ENCODE data around the gene SNAPC2.
A peak's percentile ranks its signal among the peaks of the same experiment; 100 is the strongest.
"Not testable (repeated sequence)": the region's sequence is repeated elsewhere in the genome, so short reads cannot be mapped to it uniquely, and the experiment has no call there.

The SNAPC2 gene

DNA sequence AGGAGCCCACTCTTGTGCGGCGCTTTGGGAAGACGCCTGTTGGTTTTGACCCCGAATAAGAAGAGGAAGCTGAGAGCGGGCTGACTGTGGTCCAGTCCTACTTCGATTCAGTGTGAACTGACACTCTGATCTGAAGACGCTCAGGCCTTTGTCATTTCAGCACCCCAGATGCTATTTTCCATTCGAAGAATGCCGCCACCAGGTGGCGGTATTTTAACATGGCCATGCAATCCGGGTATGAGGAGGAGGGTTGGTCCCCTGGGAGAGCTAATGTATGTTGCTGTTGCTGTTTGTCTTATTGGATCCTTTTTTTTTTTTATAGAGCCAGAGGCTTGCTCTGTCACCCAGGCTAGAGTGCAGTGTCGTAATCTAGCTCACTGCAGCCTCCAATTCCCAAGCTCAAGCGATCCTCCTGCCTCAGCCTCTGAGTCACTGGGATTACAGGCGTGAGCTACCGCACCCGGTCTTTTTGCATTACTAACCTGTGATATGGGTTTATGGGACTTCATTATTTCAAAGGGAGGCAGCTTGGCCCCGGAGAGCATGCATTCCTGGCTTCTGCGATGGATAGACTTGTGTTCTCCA is 24.1 kb downstream of the SNAPC2 start:
- Histone ChIP-seq H3K4me3 (peak overlapping the region; percentile 94), H3K27ac (peak overlapping the region; percentile 95 to 96)
- TF ChIP-seq CTCF (IDR thresholded peaks at IDR 0.05) = peak; percentile 81
- DNase-seq (ENCODE audit: low spot score) = no peak

GRCh38 chr19:7947939-7948338 is 27.8 kb downstream of the SNAPC2 start:
- TF ChIP-seq CTCF (IDR thresholded peaks at IDR 0.05) = no peak
- DNase-seq (ENCODE audit: low spot score) = no peak
- Histone ChIP-seq H3K27ac (no peak overlapping the region), H3K4me3 (no peak overlapping the region)

DNA sequence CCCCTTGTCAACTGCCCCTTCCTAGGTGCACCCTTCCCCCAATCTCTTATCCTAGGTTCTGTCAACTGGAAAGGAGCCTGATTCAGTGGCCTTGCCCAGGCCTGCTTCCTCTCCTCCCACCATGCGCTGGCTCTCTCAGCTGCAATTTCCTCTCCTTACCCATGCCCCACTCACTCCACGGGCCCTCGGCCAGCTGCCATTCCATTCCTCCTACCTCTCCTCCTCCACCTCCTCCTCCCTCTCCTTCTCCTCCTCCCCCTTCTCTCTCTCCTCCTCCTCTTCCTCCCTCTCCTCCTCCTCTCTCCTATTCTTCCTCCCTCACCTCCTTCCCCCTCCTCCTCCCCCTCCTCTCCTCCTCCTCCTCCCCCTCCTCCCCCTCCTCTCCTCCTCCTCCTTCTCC is 32.9 kb downstream of the SNAPC2 start:
- no peak for DNase-seq (ENCODE audit: low spot score)
- TF ChIP-seq CTCF (IDR thresholded peaks at IDR 0.05) = no peak
- no peak overlapping the region for H3K4me3 ChIP-seq
- H3K27ac ChIP-seq = no peak overlapping the region

DNA sequence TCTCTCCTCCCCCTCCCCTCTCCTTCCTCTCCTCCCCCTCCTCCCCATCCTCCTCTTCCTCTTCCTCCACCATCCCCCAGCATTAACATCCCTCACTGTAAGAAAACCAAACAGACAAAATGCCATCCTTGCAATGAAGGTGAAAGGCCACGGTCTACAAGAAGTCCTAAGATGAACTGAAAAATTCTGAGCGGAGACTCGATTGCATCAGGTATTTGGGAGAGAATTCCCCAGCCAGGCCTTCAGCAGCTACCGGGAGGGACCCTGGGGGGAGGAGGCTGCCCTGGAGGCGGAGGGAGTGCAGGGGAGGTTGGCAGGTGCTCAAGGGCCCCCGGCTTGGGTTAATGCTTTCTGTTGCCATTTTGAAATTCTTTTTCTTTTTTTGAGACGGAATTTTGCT is 33.4 kb downstream of the SNAPC2 start:
- DNase-seq (ENCODE audit: low spot score) = no peak
- TF ChIP-seq CTCF (IDR thresholded peaks at IDR 0.05) = no peak
- Histone ChIP-seq H3K4me3 (no peak overlapping the region), H3K27ac (no peak overlapping the region)

DNA sequence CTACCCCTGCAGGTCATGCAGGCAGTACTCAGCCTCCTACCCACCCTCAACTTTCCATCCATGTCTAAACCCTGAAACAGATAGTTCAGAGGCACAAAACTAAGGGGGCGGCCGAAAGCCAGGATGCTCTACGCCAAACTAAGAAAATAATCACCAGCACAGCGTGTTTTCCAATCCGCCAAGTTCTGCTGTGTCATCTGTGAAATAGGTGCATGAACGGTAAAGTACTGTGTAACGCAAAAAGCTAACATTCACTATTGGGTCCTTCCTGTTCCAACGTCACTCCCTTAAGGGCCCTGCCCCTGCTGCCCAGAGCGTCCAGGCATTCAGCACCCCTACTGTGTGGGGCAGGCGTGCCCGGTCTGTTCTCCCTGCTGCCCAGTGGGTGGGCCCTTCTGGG is 35.6 kb downstream of the SNAPC2 start:
- DNase-seq (ENCODE audit: low spot score) = no peak
- no peak overlapping the region for H3K4me3 ChIP-seq

DNA sequence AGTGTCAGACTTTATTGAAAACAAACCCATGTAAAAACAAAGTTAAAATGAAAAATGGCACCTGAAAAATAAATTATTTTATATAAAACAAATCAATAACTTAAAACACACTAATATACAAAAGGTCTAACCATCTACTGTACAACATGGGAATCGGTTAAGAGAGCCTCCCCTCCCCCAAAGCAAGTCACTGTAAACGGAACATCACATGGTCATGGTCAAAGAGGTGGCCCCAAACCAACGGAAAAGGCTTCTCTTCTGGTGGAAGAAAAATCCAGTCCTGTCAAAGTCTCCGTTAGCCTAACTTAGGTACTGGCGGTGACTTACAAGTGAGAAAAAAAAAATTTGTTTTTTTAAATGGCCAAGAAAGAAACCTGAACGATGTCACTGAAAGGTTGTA is 39.1 kb downstream of the SNAPC2 start:
- Histone ChIP-seq H3K4me3 (no peak overlapping the region), H3K27ac (no peak overlapping the region)
- DNase-seq (ENCODE audit: low spot score) = no peak

More for the DNA sequence above, 35.6 kb downstream of the SNAPC2 start:
- TF ChIP-seq CTCF (IDR thresholded peaks at IDR 0.05) = no peak
- no peak overlapping the region for H3K27ac ChIP-seq

GRCh38 chr19:7961082-7961481 is 40.9 kb downstream of the SNAPC2 start:
- H3K27ac ChIP-seq; H3K4me3 ChIP-seq; DNase-seq (ENCODE audit: low spot score): not testable (repeated sequence)

More for the DNA sequence above, 39.1 kb downstream of the SNAPC2 start:
- no peak for TF ChIP-seq CTCF (IDR thresholded peaks at IDR 0.05)

Measured in coronary artery (tissue), 2 donors.